ENCODE results near the gene KEL.

The KEL gene

DNA sequence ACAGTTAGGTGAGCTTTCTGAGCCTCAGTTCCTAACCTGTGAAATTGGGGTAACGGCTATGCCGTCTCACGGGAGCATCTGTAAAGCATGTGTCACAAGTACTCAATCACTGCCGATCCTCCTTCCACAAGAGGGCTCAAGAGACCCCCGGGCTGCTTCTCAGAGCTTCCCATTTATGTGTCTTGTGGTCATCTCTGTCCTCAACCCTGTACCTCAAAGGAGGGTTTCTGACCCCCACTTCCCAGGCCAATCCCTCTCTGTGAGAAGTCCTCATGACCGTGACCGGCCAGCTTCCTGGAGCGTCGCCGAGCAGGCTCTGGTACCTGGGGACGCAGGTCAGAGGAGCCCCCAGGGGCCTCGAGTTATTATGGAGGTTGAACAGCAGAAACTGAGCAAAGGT lies 28.1 kb downstream of the KEL start:
- no peak for DNase-seq
- intact Hi-C loops (cut with DNase I), result no loop called here

DNA sequence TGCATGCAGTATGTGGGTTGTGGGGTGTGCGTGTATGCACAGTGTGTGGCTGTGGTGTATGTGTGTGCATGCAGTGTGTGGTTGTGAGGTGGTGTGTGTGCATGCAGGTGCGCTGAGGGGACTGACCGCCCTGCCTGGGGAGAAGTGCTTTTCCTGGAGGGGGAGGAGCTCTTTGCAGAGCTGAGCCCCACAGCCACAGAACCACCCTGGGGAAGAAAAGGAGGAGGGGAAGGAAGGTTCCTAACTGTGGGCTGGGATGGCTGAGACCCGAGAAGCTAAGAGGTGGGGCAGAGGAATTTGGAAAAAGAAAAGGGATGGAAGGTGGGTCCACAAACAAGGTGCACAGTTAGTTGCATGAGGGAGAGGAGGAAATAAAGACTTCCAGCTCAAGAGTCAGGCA lies 28.5 kb downstream of the KEL start, which contains the start of gene TRPV5:
Gene TRPV5, minus strand, starts transcription at position 123 of the 400 bp plus-strand sequence. CDS start 287 bp downstream, outside the sequence.
- DNase-seq, result no peak
- intact Hi-C loops (cut with DNase I), result no loop called here

DNA sequence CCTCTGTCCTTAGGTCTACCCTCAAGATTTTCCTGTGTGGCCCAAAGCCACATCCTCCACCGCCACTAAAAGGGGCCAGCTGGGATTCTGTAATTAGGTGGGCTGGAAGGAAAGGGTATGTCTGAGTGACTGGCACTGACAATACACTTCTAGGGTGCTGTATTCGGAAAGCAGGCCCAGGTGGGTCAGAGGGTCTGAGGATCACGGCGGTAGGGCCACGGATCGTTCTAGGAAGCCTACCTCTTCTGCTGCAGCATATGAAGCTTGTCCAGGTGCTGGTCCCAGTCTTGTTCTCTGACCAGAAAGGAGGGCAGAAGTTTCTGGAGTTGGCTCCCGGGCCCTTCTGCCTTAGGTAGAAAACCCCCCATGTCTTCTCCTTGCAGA lies 29.1 kb downstream of the KEL start:
- intact Hi-C loops (cut with DNase I), result no loop called here
- no peak for DNase-seq

DNA sequence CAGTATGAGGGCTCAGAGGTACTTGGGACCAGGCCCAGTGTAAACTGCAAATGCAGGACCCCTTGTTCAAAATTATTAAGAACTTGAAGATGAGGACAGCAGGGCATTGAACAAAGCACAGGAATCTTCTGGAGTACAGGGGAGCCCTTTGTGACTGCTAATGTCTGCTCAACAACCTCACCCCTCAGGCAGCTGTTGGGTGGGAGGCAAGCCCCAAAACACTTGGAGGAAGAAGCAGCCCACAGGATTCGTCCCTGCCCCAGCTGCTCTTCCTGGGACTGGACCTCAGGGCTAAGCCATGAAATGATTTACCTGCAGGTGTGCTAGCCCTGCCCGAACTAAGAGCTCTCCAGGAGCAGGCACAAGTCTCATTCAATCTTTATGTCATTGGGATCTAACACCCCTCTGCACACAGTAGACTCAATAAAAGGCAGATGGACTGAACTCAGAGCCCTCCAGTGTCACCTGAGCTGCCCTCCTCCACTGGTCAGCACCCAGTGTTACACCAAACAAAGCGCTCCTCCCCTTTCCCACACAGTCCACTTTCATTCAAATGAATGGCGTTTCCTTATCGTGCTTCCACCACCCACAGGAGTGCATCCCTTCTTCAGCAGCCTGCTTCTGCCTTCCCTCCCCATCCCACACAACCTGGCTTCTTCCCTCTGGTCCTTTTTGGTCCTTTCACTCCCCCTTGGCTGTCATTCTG lies 29.6 kb downstream of the KEL start:
- intact Hi-C loops (cut with DNase I), result no loop called here
- no peak for DNase-seq

DNA sequence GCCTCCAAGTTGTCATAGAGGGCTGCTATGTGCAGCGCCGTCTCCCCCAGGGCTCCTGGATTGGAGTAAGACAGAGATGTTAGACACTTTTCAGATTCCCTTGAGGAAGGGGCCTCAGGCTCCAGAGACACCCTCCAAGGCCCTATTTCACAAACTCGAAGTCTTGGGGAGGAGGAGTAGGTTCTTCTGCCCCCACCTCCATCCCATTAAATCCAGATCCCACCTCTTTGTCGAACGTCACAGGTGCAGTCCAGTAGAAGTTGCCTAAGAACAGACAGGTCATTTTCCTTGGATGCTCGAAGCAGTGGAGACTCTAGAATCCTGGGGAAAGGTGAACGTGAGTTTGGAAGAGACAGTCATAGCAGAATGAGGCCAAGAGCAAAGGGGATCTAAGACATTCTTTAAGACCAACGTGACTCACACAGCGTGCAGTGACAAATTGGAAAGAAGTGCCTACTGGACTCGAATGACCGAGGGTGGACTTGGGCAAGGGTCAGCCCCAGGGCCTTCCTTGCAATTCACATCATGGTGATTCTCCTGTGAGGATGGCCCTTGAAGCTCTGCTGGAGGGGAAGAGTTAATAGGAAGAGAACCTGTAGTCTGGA lies 31.9 kb downstream of the KEL start:
- no peak for DNase-seq
- intact Hi-C loops (cut with DNase I), result no loop called here

DNA sequence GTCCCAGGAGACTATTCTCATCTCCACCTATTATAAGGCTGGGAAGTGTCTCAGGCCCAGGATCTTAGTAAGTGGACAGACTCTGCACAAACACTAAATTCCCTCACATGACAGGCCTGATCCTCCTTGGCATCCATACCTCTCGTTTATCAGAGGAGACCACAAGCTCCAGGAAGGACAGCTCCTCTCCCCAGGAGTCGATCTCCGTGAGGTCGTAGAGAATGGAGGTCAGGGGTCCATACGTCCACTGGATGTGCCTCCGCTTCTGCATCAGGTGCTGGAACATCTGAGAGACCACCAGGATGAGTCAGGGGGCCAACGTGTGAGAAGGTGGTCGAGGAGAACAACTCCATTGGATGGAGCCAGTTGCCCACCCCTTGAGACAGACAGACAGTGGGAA lies 34.2 kb downstream of the KEL start:
- intact Hi-C loops (cut with DNase I), result no loop called here
- no peak for DNase-seq

DNA sequence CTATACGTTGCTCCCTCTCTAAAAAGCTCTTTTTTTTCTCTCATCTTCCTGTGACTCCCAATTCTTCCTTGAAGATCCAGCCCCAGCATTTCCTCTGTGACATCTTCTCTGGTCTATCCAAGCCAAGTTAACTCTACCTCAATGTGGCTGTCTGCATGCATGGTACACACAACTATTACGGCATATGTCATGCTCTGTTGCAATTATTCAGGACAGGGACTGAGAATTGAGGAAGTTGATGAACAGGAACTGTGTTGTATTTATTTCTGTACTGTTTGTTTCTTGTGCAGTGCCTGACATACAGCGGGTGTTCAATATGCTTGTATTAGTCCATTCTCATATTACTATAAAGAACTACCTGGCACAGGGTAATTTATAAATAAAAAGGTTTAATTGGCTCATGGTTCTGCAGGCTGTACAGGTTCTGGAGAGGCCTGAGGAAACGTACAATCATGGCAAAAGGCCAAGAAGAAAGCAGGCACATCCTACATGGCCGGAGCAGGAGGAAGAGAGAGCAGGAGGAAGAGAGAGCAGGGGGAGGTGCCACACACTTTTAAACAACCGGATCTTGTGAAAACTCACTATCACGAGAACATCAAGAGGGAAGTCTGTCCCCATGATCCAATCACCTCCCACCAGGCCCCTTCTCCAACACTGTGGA lies 34.9 kb downstream of the KEL start:
- DNase-seq, result no peak
- intact Hi-C loops (cut with DNase I), result no loop called here

DNA sequence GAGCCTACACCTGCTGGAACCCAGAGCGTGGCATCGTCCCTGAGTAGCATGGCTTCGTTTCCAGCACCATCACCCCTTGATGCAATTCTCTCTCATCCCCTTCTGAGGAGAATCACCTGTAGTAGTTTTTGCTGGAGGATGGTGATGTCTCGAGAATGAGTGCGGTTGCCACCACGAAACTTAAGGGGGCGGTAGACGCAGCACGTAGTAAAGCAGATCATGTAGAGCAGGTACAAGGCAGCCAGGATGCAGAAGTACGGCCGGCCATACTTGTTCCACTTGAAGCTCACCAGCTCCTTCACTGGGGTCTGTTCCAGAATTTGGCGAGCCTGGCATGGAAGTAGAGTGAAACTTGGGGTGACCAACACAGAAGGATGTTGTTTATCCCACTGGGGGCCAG lies 36.8 kb downstream of the KEL start:
- peak in 1 of 42 donors; percentile 31 for DNase-seq
- intact Hi-C loops (cut with DNase I), result no loop called here

DNA sequence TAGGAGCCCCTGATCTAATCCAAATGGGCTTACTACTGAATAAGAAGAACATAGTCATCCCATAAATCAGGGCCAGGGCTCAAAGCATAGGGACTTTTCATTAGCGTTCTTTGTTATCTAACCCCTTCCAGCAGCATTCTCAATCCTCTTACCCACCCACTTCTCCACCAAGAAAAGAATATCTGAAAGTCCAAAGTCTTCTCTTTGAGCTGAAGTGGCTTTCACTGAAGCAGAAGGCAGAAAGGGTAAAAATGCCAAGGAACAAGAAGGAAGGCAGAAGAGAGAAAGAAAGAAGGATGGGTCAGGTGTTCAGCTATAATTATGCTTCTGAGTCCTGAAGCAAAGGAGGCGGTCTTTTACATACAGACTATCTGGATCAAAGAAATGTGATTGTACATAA lies 38.8 kb downstream of the KEL start:
- no peak for DNase-seq
- intact Hi-C loops (cut with DNase I), result no loop called here

DNA sequence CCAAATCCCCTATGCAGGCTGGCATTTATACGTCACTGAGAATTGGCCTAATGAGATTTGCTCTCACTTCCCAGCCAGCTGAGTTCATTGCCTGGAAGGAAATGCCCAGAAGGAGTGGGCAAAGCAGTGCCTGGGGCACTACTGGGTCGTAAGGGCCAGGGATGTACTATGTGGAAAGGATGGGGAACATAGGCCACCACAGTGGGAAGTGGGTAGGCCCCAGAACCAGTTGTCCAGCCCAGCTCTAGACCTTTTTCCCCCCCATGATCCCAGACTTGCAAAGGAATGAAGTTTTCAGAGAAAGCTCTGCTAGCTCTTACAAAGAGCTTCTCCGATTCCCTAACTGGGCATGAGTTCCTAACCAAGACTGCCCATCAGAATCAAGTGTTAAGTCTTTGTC lies 42.5 kb downstream of the KEL start:
- intact Hi-C loops (cut with DNase I), result no loop called here

DNA sequence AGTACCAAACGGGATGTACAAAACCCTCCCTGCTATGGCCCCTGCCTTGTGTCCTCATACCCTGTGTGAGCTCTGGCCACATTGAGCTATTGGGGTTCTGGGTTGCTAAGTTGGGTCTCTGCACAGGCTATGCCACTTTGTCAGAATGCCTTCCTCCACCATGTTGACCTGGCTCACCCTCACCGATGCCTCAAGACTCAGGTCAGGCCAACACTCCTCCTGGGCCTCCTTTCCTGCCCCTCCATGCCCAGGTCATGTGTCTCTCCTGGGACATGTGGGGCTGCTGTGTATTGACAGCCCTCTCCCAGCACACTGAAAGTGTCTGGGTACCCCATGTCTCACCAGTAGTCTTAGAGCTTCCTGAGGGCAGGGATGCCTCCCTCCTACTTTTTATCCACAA lies 43.3 kb downstream of the KEL start:
- intact Hi-C loops (cut with DNase I), result no loop called here
- no peak for DNase-seq

More for the DNA sequence above, 42.5 kb downstream of the KEL start:
- DNase-seq, result no peak

DNA sequence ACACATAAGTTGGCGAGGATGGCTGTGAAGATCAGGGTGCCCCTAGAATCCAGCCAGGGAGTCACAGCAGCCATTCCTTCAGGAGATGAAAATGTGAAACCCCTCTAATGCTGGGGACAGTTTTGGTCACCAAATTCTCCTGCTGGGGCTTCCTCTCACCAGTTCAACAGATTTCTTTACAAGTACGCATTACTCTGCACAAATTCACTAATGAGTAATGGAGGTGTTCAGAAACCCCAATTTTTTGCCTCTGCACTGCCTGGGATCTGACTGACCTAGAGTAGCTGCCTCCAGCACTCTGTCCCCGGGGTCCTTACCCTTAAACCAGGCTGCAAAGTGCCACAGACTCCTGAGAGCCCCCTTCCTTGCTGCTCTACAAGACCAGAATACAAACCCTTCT lies 44.7 kb downstream of the KEL start:
- no peak for DNase-seq
- intact Hi-C loops (cut with DNase I), result no loop called here

DNA sequence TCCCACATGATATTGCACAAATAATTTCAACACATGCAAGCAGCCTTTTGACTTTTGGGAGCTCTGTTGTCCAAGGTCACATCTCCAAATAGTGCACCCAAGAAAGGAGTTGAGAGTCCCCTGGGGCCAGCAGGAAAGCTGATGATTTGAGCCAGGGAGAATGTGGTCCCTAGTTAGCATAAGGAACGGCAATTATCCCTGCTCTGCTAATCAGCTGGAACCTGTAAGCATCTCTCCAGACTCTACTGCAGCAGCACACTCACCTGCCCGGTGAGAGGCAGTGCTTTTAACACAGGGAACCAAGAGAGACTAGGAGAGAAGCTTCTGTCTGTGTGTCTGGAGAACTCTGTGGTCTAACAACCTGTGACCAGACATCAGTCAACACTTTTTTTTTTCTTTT lies 45.7 kb downstream of the KEL start:
- intact Hi-C loops (cut with DNase I), result no loop called here
- DNase-seq, result no peak

DNA sequence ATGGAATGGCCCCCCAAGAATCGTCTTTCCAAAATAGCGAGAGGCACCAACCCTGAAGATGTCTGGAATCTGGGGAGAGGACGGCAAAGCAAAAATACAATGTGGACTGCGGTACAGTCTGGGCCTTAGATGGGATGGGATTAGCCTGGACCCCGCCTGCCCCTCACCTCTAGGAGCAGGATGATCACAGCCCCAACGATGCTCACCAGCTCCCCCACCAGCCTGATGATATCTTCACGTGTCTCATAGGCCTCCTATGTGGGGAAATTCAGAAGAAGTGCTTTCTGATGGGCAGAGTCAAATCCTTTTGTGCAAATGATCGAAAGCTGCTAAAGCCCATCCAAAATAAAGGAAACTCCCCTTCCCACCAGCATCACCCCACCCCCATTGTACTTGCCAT lies 46.8 kb downstream of the KEL start:
- no peak for DNase-seq
- intact Hi-C loops (cut with DNase I), result no loop called here

DNA sequence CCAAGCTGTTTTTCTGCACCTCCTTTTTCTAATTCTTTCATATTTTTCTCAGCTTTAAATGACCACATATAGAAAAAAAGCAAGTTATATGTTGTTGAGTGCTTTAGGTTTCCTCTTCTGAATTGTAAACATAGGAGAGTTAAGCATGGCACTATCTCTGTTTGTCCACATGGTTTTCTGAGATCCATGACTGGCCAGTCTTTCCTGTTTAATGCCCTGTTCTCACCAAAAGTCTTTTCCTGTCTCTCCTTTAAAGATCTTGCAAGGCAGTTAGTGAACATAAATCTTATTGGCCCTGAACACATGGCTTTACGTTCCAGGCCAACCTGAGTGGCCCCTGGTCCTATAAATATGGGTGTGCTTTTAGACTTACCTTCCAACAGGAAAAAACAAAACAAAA lies 48.0 kb downstream of the KEL start:
- intact Hi-C loops (cut with DNase I), result no loop called here

DNA sequence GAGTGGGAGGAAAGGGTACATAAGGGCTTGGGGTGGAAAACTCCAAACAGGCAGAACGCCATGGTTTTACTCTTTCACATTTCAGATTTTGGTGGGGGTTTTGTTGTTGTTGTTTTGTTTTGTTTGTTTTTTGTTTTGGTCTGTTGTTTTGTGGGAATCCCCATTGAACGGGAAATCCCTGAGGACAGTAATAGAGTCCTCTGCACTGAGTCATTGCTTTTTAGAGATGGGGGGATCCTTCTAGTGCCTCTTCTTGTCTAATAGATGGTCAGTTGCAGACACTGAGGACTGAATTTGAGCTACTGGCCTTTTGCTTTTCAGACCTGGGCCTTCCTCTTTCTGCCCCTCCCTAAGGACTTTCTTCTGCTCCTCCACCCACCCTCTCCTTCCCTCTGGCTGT lies 48.6 kb downstream of the KEL start:
- no peak for DNase-seq
- intact Hi-C loops (cut with DNase I), result no loop called here

More for the DNA sequence above, 48.0 kb downstream of the KEL start:
- no peak for DNase-seq

DNA sequence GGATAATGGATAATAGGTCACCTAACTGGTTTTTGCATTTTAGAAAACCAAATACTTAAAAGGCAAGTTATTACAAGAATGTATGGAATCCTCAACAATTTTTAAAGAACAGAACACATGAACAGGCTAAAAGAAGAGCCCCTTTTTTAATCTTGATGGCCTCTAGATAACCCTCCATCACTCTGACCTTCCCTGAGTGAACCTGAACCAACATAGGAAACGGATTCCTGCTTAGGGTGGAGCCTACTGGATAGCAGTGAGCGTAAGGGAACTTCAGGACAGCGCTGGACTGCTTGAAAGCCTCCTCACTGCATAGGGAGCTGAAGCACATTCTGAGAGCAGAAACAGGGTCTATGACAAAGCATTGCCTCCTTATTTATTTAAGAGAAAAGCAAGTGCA lies 49.1 kb downstream of the KEL start:
- intact Hi-C loops (cut with DNase I), result no loop called here
- no peak for DNase-seq

DNA sequence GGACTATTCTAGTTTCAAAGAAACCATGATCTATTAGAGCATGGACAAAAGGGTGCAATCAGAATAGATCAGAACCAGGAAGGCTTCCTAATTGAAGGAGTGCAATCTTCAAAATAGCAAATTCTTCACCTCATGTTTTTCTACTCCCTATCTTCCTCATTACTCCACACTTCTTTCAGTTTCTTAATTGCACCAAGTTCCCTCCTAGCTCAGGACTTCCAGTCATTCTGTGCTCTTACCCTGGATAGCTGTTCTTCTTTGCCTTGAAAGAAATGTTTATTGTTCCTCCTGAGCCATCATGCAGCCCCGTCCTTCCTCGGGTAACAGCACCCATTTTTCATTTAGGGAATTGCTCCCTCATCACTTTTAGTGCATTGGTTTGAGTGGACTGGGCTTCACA lies 51.7 kb downstream of the KEL start:
- intact Hi-C loops (cut with DNase I), result no loop called here
- no peak for DNase-seq

DNA sequence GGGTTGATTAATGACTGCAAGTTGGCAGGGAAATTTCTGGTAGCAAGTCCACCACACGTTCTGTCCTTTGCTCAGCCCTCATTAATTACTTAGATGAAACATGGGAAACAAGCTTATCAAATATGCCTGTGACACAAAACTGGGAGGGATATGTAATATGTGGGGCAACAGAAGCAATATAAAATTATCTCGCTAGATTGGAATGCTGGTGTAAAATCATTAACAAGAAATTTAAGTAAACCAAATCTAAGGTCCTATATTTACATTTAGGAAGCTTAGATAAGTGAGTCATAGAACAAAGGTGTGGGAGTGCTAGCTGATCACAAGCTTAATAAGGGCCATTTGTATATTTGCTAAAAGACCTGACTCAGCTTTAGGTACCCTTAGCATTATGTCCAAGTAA lies 52.1 kb downstream of the KEL start:
- DNase-seq, result no peak
- intact Hi-C loops (cut with DNase I), result no loop called here

DNA sequence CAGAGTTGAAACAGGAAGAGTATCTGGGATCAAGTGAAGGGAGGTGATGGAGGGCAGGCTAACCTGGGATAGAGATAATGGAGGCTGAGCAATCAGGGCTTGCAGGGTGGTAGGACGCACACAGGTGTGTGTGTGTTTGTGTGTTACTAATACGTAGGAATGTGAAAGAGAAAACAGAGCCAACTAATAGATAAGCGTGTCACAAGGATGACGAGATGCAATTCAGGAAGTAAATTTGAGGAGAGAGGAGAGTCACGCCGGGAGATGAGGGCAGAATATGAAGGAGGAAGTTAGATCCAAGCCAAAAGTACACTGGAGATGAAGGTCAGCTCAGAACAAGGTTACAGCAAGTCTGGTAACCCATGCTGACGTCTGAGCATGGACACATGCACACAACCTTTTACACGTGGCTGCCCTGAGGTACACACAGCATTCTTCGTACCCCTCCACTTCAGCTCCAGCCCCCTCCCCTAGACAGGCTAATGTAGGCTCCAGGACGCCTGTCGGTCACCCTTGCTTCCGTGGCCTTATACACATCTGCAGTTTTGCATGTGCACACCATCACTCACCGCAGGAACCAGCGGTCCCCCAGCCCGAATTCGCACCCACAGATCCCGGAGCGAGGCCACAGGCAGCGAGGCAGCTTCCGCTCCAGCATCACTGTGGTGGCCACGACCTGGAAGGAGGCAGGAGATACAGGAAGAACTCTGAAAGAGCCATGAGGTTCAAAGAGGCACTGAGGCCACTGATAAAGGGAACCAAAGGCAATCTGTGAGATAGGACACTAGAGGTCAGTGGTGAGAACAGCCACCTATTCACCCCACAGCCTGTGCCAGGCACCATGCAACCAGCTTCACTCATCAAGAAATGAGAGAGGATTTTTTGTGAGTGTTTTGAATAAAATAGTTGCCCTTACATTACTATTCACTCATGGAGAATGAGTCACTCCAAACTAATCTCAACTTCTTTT lies 53.0 kb downstream of the KEL start:
- peak in 11 of 42 donors; percentile 11 to 39 (median 16) for DNase-seq
- intact Hi-C loops (cut with DNase I), result no loop called here
